ENCODE results near the gene WDR54. TPM values are rescaled to one million over a fixed set of nuclear protein-coding genes. Genes with fewer than 3 reads are reported as not detected.

The WDR54 gene
- total and polyA plus RNA-seq, 10 of the 15 experiments (the other 5 are each of a cell fraction or from before 2014, with no cell fraction given): 38.2 to 116 (median 89.1) TPM

DNA sequence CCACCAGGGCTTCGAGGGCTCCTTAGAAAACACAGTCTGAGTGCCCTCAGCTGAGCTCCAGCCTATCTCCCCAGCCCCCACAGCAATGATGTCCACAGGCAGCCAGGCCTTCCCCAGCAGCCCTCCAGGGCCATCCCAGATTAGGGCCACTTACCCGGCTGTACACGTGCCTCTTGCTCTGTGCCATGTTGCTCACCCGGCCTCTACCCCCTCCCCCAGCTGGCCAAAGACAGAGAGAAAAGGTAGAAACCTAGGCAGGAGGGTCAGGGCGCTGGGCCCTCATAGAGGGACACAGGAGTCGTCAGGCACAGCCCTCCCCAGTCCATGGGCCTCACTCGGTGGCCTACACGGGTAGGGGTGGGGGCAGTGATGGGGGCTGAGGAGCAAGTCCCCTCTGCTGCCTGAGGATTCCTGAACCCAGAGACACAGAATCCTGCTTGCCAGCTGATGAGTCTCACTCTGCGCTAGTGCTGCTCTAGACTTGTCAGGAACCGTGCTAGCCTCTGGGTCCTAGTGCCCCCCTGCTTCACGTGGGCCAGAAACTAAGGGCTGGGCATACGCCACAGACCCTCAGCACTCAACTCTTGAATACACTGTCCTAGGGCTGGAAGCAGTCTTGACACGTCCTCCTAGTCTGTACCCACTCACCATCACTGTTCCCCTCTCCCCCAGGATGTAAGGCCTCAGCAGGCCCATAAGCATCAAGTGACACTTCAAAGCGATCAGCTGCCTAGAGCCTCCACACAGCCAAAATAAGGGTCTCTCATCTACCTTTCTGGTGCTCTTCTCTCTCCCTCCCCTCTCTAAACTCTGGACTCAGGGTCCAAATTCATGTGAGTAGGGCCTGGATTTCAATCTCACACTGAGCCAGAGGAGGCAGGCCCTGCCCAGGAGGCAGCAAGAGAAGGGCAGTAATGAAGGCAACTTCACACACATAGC, 41.4 kb upstream of the WDR54 start, which contains the start of gene DCTN1:
DCTN1 (minus strand) TSS at position 461 of the 939 bp plus-strand sequence; CDS start at position 187, 274 bp downstream.
- in situ Hi-C loops (cut with MboI): no loop called here
- CTCF ChIA-PET: interaction anchor here (0.6 to 1.9 kb wide), 3 partner anchors 12 to 46 kb away, joined by 3 to 12 read pairs (median 8); no protein-coding TSS in a partner anchor
- Histone ChIP-seq H3K4me1 (ENCODE audit: control insufficient read depth, insufficient read depth, low read length) (no peaks in the 10 kb centered on the region; the same call in 1 of the 2 replicates), H3K4me3 (no peak within 1 kb of the TSS), H3K4me2 (ENCODE audit: control insufficient read depth, insufficient read depth) (peak within 1 kb of the TSS; percentile 27; the same call in 1 of the 2 replicates), H3K36me3 (ENCODE audit: control insufficient read depth in 2 of 2, insufficient read depth in 2 of 2, low read length in 1 of 2) (peaks cover 4 to 15% of the 10 kb centered on the region in 2 experiments; a peak in 3 of 4 replicates), H3K27ac (ENCODE audit: control insufficient read depth, insufficient read depth) (no peak within 1 kb of the TSS), H3K9ac (ENCODE audit: control insufficient read depth, insufficient read depth, low read length) (no peak within 1 kb of the TSS), H3K79me2 (ENCODE audit: control insufficient read depth, insufficient read depth, low read length) (peaks cover 11% of the 10 kb centered on the region), H3K27me3 (replicated peaks in 1 of 2; ENCODE audit: control insufficient read depth in 2 of 2, insufficient read depth in 2 of 2, low read length in 1 of 2) (no peaks in the 10 kb centered on the region), H4K20me1 (ENCODE audit: control insufficient read depth, insufficient read depth) (peaks cover 7% of the 10 kb centered on the region; the same call in 1 of the 2 replicates), H3K9me3 (replicated peaks; ENCODE audit: control insufficient read depth, insufficient read depth, low read length) (no peaks in the 10 kb centered on the region), H2AFZ (ENCODE audit: control insufficient read depth, low read depth, low read length) (no peak within 1 kb of the TSS)
- ATAC-seq (peak; percentile 83), FAIRE-seq (peak; percentile 74), DNase-seq (ENCODE audit: low read depth, low spot score) (no peak)
- POLR2A ChIA-PET: no interaction called here
- RAD21 ChIA-PET (ENCODE audit: unreplicated experiment): no interaction called here
- 79% methylated on average over 14 of the region's 14 CpGs for WGBS (ENCODE audit: insufficient coverage, insufficient replicate concordance, low lambda C conversion rate, missing lambda C conversion rate)
- no TSS peak for BruUV-seq (replicated peaks)
- intact Hi-C loops (cut with micrococcal nuclease; ENCODE audit: unreplicated experiment): no loop called here
- SMC1A ChIA-PET (ENCODE audit: uncharacterized antibody, unreplicated experiment): interaction anchor here (1.1 to 1.5 kb wide), 2 partner anchors 9 to 11 kb away, joined by 7 to 10 read pairs; no protein-coding TSS in a partner anchor
- no peak for TF ChIP-seq SREBF1 (IDR thresholded peaks at IDR 0.05; ENCODE audit: low read length)
- TF ChIP-seq JUND (IDR thresholded peaks at IDR 0.05; ENCODE audit: low read depth, low read length): no peak
- TF ChIP-seq, protein P1, sequence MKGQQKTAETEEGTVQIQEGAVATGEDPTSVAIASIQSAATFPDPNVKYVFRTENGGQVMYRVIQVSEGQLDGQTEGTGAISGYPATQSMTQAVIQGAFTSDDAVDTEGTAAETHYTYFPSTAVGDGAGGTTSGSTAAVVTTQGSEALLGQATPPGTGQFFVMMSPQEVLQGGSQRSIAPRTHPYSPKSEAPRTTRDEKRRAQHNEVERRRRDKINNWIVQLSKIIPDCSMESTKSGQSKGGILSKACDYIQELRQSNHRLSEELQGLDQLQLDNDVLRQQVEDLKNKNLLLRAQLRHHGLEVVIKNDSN (IDR thresholded peaks at IDR 0.05; ENCODE audit: borderline replicate concordance, extremely low read length, insufficient read depth, low read depth, low read length): peak; percentile 52
- TF ChIP-seq HCFC1 (IDR thresholded peaks at IDR 0.05; ENCODE audit: low read length): no peak
- TF ChIP-seq SMC3 (IDR thresholded peaks at IDR 0.05; ENCODE audit: borderline replicate concordance, low read length): no peak
- no peak for TF ChIP-seq NFIC (IDR thresholded peaks at IDR 0.05; ENCODE audit: low read depth, low read length)
- TF ChIP-seq TBL1XR1 (IDR thresholded peaks at IDR 0.05; ENCODE audit: low read depth, low read length): no peak
- TF ChIP-seq MEF2A (IDR thresholded peaks at IDR 0.05; ENCODE audit: insufficient read depth, low read depth, low read length): no peak
- TF ChIP-seq EGR1 (IDR thresholded peaks at IDR 0.05; ENCODE audit: borderline replicate concordance in 1 of 2, low read depth in 2 of 2, low read length in 2 of 2): peak in 1 of 2 experiments; percentile 52; a peak in 1 of 3 replicates
- TF ChIP-seq EZH2 (IDR thresholded peaks at IDR 0.05; ENCODE audit: borderline replicate concordance, control insufficient read depth, low read depth, low read length): no peak
- no peak for TF ChIP-seq RAD21 (IDR thresholded peaks at IDR 0.05; ENCODE audit: insufficient read depth, low read depth, low read length)
- TF ChIP-seq SPI1 (IDR thresholded peaks at IDR 0.05; ENCODE audit: borderline replicate concordance, insufficient read depth, low read depth, low read length): no peak
- no peak for TF ChIP-seq ZNF384 (IDR thresholded peaks at IDR 0.05; ENCODE audit: borderline replicate concordance, low read depth, low read length)
- no peak for TF ChIP-seq HDAC6 (IDR thresholded peaks at IDR 0.05; ENCODE audit: unreplicated experiment)
- TF ChIP-seq, protein P2, sequence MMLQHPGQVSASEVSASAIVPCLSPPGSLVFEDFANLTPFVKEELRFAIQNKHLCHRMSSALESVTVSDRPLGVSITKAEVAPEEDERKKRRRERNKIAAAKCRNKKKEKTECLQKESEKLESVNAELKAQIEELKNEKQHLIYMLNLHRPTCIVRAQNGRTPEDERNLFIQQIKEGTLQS (IDR thresholded peaks at IDR 0.05; ENCODE audit: borderline replicate concordance, extremely low read depth, low read depth, low read length): no peak
- TF ChIP-seq, protein P3, sequence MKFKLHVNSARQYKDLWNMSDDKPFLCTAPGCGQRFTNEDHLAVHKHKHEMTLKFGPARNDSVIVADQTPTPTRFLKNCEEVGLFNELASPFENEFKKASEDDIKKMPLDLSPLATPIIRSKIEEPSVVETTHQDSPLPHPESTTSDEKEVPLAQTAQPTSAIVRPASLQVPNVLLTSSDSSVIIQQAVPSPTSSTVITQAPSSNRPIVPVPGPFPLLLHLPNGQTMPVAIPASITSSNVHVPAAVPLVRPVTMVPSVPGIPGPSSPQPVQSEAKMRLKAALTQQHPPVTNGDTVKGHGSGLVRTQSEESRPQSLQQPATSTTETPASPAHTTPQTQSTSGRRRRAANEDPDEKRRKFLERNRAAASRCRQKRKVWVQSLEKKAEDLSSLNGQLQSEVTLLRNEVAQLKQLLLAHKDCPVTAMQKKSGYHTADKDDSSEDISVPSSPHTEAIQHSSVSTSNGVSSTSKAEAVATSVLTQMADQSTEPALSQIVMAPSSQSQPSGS (IDR thresholded peaks at IDR 0.05; ENCODE audit: low read length): no peak

Data from GM12878 (cell line).